A549 (cell line): ENCODE measurements around the gene MOK. TPM values are rescaled to one million over a fixed set of nuclear protein-coding genes. Genes with fewer than 3 reads are reported as not detected.

Source experiments
- ATAC-seq, 2 experiments: fragments of 200-7000 bp in 1 of 2; fragments of >200 bp in 1 of 2; cut with Nextera tagmentation in 1 of 2; cut with Tn5 transposase in 1 of 2; 3 replicates each; pipeline versions ENCODE4 v1.8.0 to v1.9.1; 2018 to 2020; ENCODE audit warnings: mild to moderate bottlenecking in 1 of 2, moderate library complexity in 1 of 2
- CTCF ChIA-PET: fragments of 300-600 bp; sonication (Branson Sonifier 250); formaldehyde crosslinking; extraction: SDS; loops from one replicate; lab custom pipeline; 2021; ENCODE audit warnings: antibody characterized with exemption, inconsistent platforms; lab: Yijun Ruan, JAX
- POLR2A ChIA-PET: fragments of 350-600 bp; formaldehyde crosslinking; extraction: SDS; loops from one replicate; lab custom pipeline; 2021; ENCODE audit warnings: antibody characterized with exemption, inconsistent platforms; lab: Yijun Ruan, JAX
- DNase-seq, 2 experiments: peaks; one replicate each; pipeline versions ENCODE4 v3.0.0 to v3.0.0-alpha.2; 2011 to 2016; ENCODE audit warnings: low read depth in 1 of 2, low spot score in 1 of 2
- FAIRE-seq: peaks from 2 replicates; lab custom pipeline; 2011; peaks lifted over from hg19 to GRCh38; lab: Jason Lieb, UNC
- H3K27ac ChIP-seq, 2 experiments: fragments of >200 bp; sonication (Bioruptor Twin); formaldehyde crosslinking; 3 replicates each; pipeline ENCODE4 v1.5.1; 2016 to 2017
- H3K4me1 ChIP-seq: fragments of >200 bp; sonication (Bioruptor Twin); formaldehyde crosslinking; 3 replicates; pipeline ENCODE4 v1.6.1; 2016
- H3K4me2 ChIP-seq: fragments of >200 bp; sonication (Bioruptor Twin); formaldehyde crosslinking; 3 replicates; pipeline ENCODE4 v1.6.1; 2016
- H3K4me3 ChIP-seq: fragments of >200 bp; sonication (Bioruptor Twin); formaldehyde crosslinking; 3 replicates; pipeline ENCODE4 v1.5.1; 2016
- H3K9me3 ChIP-seq: fragments of >200 bp; sonication (Bioruptor Twin); formaldehyde crosslinking; 3 replicates; pipeline ENCODE4 v1.6.1; 2016
- ATOH8 ChIP-seq: fragments of 250-450 bp; sonication (Bioruptor Pico); IDR thresholded peaks from 2 replicates; pipeline ENCODE4 v1.5.0; 2020; ENCODE audit warnings: low read depth, mild to moderate bottlenecking, moderate library complexity
- CHD2 ChIP-seq: fragments of 150-350 bp; IDR thresholded peaks from 2 replicates; pipeline ENCODE4 v1.6.1; 2014; ENCODE audit warnings: low read length; ENCODE audit not compliant: partially characterized antibody
- CHD4 ChIP-seq: fragments of 200-600 bp; sonication (generic); IDR thresholded peaks from 2 replicates; pipeline ENCODE4 v1.6.1; 2016; ENCODE audit warnings: antibody characterized with exemption, mild to moderate bottlenecking, borderline replicate concordance
- EHF ChIP-seq: fragments of 250-450 bp; sonication (Bioruptor Pico); IDR thresholded peaks from 2 replicates; pipeline ENCODE4 v1.5.0; 2020; ENCODE audit warnings: mild to moderate bottlenecking
- EHMT2 ChIP-seq: fragments of 200-600 bp; sonication (generic); IDR thresholded peaks from 2 replicates; pipeline ENCODE4 v1.6.1; 2016; ENCODE audit warnings: antibody characterized with exemption, low read depth, mild to moderate bottlenecking, moderate library complexity
- FOSB ChIP-seq: fragments of 250-450 bp; sonication (Bioruptor Pico); IDR thresholded peaks from 2 replicates; pipeline ENCODE4 v1.5.0; 2020; ENCODE audit warnings: mild to moderate bottlenecking, moderate library complexity
- FOSL2 ChIP-seq, 2 experiments: fragments of 450-650 bp in 1 of 2; fragments of >200 bp in 1 of 2; sonication (Bioruptor Twin) in 1 of 2; formaldehyde crosslinking; IDR thresholded peaks; 2 replicates each; pipeline versions ENCODE4 v1.5.0 to v1.6.1; 2016 to 2020; ENCODE audit warnings: mild to moderate bottlenecking in 1 of 2, moderate library complexity in 1 of 2
- HEYL ChIP-seq: fragments of 250-450 bp; sonication (Bioruptor Pico); IDR thresholded peaks from 2 replicates; pipeline ENCODE4 v1.8.0; 2021; ENCODE audit warnings: mild to moderate bottlenecking, moderate library complexity
- HMGXB4 ChIP-seq: fragments of 250-450 bp; sonication (Bioruptor Pico); IDR thresholded peaks from 2 replicates; pipeline ENCODE4 v1.5.0; 2021; ENCODE audit warnings: mild to moderate bottlenecking, moderate library complexity, borderline replicate concordance
- HOXA7 ChIP-seq: fragments of 250-450 bp; sonication (Bioruptor Pico); IDR thresholded peaks from 2 replicates; pipeline ENCODE4 v1.5.0; 2020; ENCODE audit warnings: mild to moderate bottlenecking, moderate library complexity
- HOXB13 ChIP-seq: fragments of 250-450 bp; sonication (Bioruptor Pico); IDR thresholded peaks from 2 replicates; pipeline ENCODE4 v1.5.0; 2020; ENCODE audit warnings: low read depth, mild to moderate bottlenecking, moderate library complexity
- JUN ChIP-seq, 2 experiments: fragments of >200 bp; sonication (Bioruptor Twin); formaldehyde crosslinking; IDR thresholded peaks; 2 replicates in 1 of 2; 3 replicates in 1 of 2; pipeline ENCODE4 v1.6.1; 2016 to 2017
- KDM1A ChIP-seq: fragments of 200-600 bp; sonication (generic); IDR thresholded peaks from 2 replicates; pipeline ENCODE4 v1.6.1; 2016; ENCODE audit warnings: low read depth, mild to moderate bottlenecking
- MAFK ChIP-seq: fragments of 450-650 bp; IDR thresholded peaks from 2 replicates; pipeline ENCODE4 v1.6.1; 2014; ENCODE audit not compliant: partially characterized antibody
- MAX ChIP-seq: IDR thresholded peaks from 2 replicates; pipeline ENCODE4 v1.6.1; 2012
- MAZ ChIP-seq: fragments of 150-350 bp; IDR thresholded peaks from 2 replicates; pipeline ENCODE4 v1.6.1; 2014; ENCODE audit warnings: antibody characterized with exemption, low read depth, low read length, borderline replicate concordance
- NFE2L2 ChIP-seq: fragments of 150-350 bp; conservative IDR thresholded peaks from 2 replicates; pipeline ENCODE4 v1.6.1; 2014; ENCODE audit warnings: low read length
- POLR2AphosphoS2 ChIP-seq: conservative IDR thresholded peaks from 2 replicates; pipeline ENCODE4 v1.6.1; 2012; ENCODE audit warnings: low read length, improper control_type of control experiment, inconsistent platforms
- RARB ChIP-seq: fragments of 250-450 bp; sonication (Bioruptor Pico); IDR thresholded peaks from 2 replicates; pipeline ENCODE4 v1.8.0; 2021; ENCODE audit warnings: mild to moderate bottlenecking, moderate library complexity
- RNF2 ChIP-seq: fragments of 200-600 bp; sonication (generic); IDR thresholded peaks from 2 replicates; pipeline ENCODE4 v1.6.1; 2016; ENCODE audit warnings: low read depth, mild to moderate bottlenecking, antibody characterized with exemption, moderate library complexity, borderline replicate concordance
- SREBF2 ChIP-seq: fragments of 450-650 bp; IDR thresholded peaks from 2 replicates; pipeline ENCODE4 v1.6.1; 2014; ENCODE audit warnings: mild to moderate bottlenecking, moderate library complexity
- TFCP2L1 ChIP-seq: fragments of 250-450 bp; sonication (Bioruptor Pico); IDR thresholded peaks from 2 replicates; pipeline ENCODE4 v1.5.0; 2021; ENCODE audit warnings: mild to moderate bottlenecking
- TP53 ChIP-seq: fragments of 250-450 bp; sonication (Bioruptor Pico); IDR thresholded peaks from 2 replicates; pipeline ENCODE4 v1.5.0; 2021; ENCODE audit warnings: mild to moderate bottlenecking, moderate library complexity
- ZC3H11A ChIP-seq: fragments of 450-650 bp; IDR thresholded peaks from 2 replicates; pipeline ENCODE4 v1.6.1; 2014; ENCODE audit warnings: antibody characterized with exemption, mild to moderate bottlenecking
- ZNF302 ChIP-seq: fragments of 250-450 bp; sonication (Bioruptor Pico); IDR thresholded peaks from 2 replicates; pipeline ENCODE4 v1.9.0; 2021; ENCODE audit warnings: inconsistent platforms, mild to moderate bottlenecking, moderate library complexity
- ZSCAN20 ChIP-seq: fragments of 250-450 bp; sonication (Bioruptor Pico); IDR thresholded peaks from 2 replicates; pipeline ENCODE4 v1.8.0; 2022; ENCODE audit warnings: mild to moderate bottlenecking, moderate library complexity
- WGBS: methylation state at CpG from one replicate; pipeline ENCODE4 v1.1.6; 2017; ENCODE audit errors: missing lambda C conversion rate; 5-methylcytosine and 5-hydroxymethylcytosine counted together
- polyA plus RNA-seq, 4 experiments: library from polyadenylated mRNA; depleted of rRNA in 3 of 4; stranded (reverse); fragments of >200 nt; fragmentation: RNase III in 1 of 4; extraction: RNeasy Plus Mini Kit Qiagen cat#74134 plus additional on column Dnase treatment in 1 of 4; gene quantifications; 2 replicates in 3 of 4; 3 replicates in 1 of 4; pipeline ENCODE4 v1.2.3, GENCODE V29; 2011 to 2017
- TF ChIP-seq, protein P1 (sequence below): IDR thresholded peaks from 2 replicates; pipeline ENCODE4 v1.6.1; 2012; ENCODE audit warnings: low read depth, borderline replicate concordance

MOK gene
- polyA plus RNA-seq, 2 of the 4 experiments (the other 2 are of a cell fraction), result 12.6 to 18.5 TPM

DNA sequence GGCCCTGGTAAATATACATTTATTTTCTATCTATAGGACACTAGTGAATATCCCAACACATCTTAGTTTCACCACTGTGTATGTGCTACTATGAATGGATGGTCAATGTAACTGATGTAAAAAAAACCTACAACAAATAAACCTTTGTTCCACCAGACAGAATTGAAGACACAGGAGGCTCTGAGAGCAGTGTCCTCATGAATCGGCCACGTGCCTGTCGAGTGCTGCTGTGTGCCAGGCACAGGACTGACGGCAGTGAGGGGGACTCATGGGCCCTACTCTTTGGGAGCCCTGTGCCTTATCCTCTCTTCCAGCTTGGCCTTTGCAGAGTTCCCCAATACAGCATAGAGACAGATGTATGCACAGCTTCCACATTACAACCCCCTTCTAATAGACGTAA lies 39.5 kb upstream of the MOK start:
- Histone ChIP-seq H3K4me1 (no peaks in the 10 kb centered on the region), H3K9me3 (no peaks in the 10 kb centered on the region), H3K4me3 (no peak overlapping the region), H3K27ac (no peak overlapping the region), H3K4me2 (no peak overlapping the region)
- 97% methylated on average over 5 of the region's 5 CpGs for WGBS
- ChIA-PET POLR2A (interaction anchor here (0.5 to 0.6 kb wide), 2 partner anchors 12 to 172 kb away, joined by 4 read pairs; no protein-coding TSS in a partner anchor), CTCF (no interaction called here)
- DNase-seq, result no peak
- TF ChIP-seq HOXB13 (CRISPR knock-in tag), result no peak
- TF ChIP-seq EHMT2, result no peak
- no peak for TF ChIP-seq HEYL (CRISPR knock-in tag)
- TF ChIP-seq TP53, result no peak
- no peak for TF ChIP-seq EHF (CRISPR knock-in tag)
- TF ChIP-seq CHD4, result no peak
- no peak for TF ChIP-seq HOXA7
- TF ChIP-seq MAX, result no peak
- TF ChIP-seq FOSL2 (IDR thresholded peaks at IDR 0.05), result no peak
- no peak for TF ChIP-seq FOSL2 (CRISPR knock-in tag; IDR thresholded peaks at IDR 0.05)
- ATAC-seq, result no peak
- no peak for FAIRE-seq

- 88% methylated on average over 7 of the region's 7 CpGs for WGBS
- ChIA-PET CTCF (no interaction called here), POLR2A (interaction anchor here (0.5 to 0.6 kb wide), 2 partner anchors 11 to 172 kb away, joined by 4 read pairs; no protein-coding TSS in a partner anchor)
- no peak overlapping the region for H3K4me3 ChIP-seq
- no peak for DNase-seq
- no peaks in the 10 kb centered on the region for H3K9me3 ChIP-seq
- TF ChIP-seq HEYL (CRISPR knock-in tag), result no peak
- TF ChIP-seq JUN (IDR thresholded peaks at IDR 0.05), result no peak
- TF ChIP-seq ZNF302 (CRISPR knock-in tag), result no peak
- no peak for TF ChIP-seq NFE2L2
- TF ChIP-seq KDM1A, result no peak
- TF ChIP-seq, protein P1, sequence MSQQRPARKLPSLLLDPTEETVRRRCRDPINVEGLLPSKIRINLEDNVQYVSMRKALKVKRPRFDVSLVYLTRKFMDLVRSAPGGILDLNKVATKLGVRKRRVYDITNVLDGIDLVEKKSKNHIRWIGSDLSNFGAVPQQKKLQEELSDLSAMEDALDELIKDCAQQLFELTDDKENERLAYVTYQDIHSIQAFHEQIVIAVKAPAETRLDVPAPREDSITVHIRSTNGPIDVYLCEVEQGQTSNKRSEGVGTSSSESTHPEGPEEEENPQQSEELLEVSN, result no peak
- TF ChIP-seq MAZ, result no peak
- TF ChIP-seq TFCP2L1 (CRISPR knock-in tag), result no peak
- no peak for TF ChIP-seq HOXA7
- no peak for TF ChIP-seq CHD4
- no peak for TF ChIP-seq ZSCAN20 (CRISPR knock-in tag)
- TF ChIP-seq CHD2, result no peak
- no peak for TF ChIP-seq ZC3H11A
- no peak for TF ChIP-seq RNF2
- TF ChIP-seq ATOH8 (CRISPR knock-in tag), result no peak
- TF ChIP-seq SREBF2, result no peak
- no peak for TF ChIP-seq MAFK
- TF ChIP-seq, all 56 proteins: peak for 0
- Histone ChIP-seq H3K4me1 (no peaks in the 10 kb centered on the region), H3K27ac (no peak overlapping the region), H3K4me2 (no peak overlapping the region)
- no peak for FAIRE-seq
- ATAC-seq, result peak; percentile 19 to 41; a peak in 1 of 6 replicates
These were observed 39.1 kb upstream of the MOK start for GRCh38 chr14:102344084-102344483.

GRCh38 chr14:102342238-102342637 lies 37.3 kb upstream of the MOK start:
- POLR2A ChIA-PET, result no interaction called here
- Histone ChIP-seq H3K9me3 (no peaks in the 10 kb centered on the region), H3K27ac (no peak overlapping the region), H3K4me2 (no peak overlapping the region), H3K4me3 (no peak overlapping the region), H3K4me1 (no peaks in the 10 kb centered on the region)
- CTCF ChIA-PET, result interaction anchor here (0.6 to 1.5 kb wide), 5 partner anchors 11 to 460 kb away, joined by 3 to 4 read pairs (median 3); no protein-coding TSS in a partner anchor
- ATAC-seq (no peak), FAIRE-seq (no peak), DNase-seq (no peak)
- WGBS, result 90% methylated on average over 5 of the region's 5 CpGs
- TF ChIP-seq EHMT2 (no peak), HOXA7 (no peak), FOSB (no peak), POLR2AphosphoS2 (no peak), HMGXB4 (CRISPR knock-in tag) (no peak), ZSCAN20 (CRISPR knock-in tag) (no peak), MAX (no peak), RARB (CRISPR knock-in tag) (no peak)
